A549 (cell line): ENCODE data around the gene RUNX1. TPM values are rescaled to one million over a fixed set of nuclear protein-coding genes. Genes with fewer than 3 reads are reported as not detected.

ENCODE experiments used
- ATAC-seq, 2 experiments: fragments of 200-7000 bp in 1 of 2; fragments of >200 bp in 1 of 2; cut with Nextera tagmentation in 1 of 2; cut with Tn5 transposase in 1 of 2; 3 replicates each; pipeline versions ENCODE4 v1.8.0 to v1.9.1; 2018 to 2020; ENCODE audit warnings: mild to moderate bottlenecking in 1 of 2, moderate library complexity in 1 of 2
- CTCF ChIA-PET: fragments of 300-600 bp; sonication (Branson Sonifier 250); formaldehyde crosslinking; extraction: SDS; loops from one replicate; lab custom pipeline; 2021; ENCODE audit warnings: antibody characterized with exemption, inconsistent platforms; lab: Yijun Ruan, JAX
- POLR2A ChIA-PET: fragments of 350-600 bp; formaldehyde crosslinking; extraction: SDS; loops from one replicate; lab custom pipeline; 2021; ENCODE audit warnings: antibody characterized with exemption, inconsistent platforms; lab: Yijun Ruan, JAX
- DNase-seq, 2 experiments: peaks; one replicate each; pipeline versions ENCODE4 v3.0.0 to v3.0.0-alpha.2; 2011 to 2016; ENCODE audit warnings: low read depth in 1 of 2, low spot score in 1 of 2
- FAIRE-seq: peaks from 2 replicates; lab custom pipeline; 2011; peaks lifted over from hg19 to GRCh38; lab: Jason Lieb, UNC
- H3K27ac ChIP-seq, 2 experiments: fragments of >200 bp; sonication (Bioruptor Twin); formaldehyde crosslinking; 3 replicates each; pipeline ENCODE4 v1.5.1; 2016 to 2017
- H3K4me1 ChIP-seq: fragments of >200 bp; sonication (Bioruptor Twin); formaldehyde crosslinking; 3 replicates; pipeline ENCODE4 v1.6.1; 2016
- H3K4me2 ChIP-seq: fragments of >200 bp; sonication (Bioruptor Twin); formaldehyde crosslinking; 3 replicates; pipeline ENCODE4 v1.6.1; 2016
- H3K4me3 ChIP-seq: fragments of >200 bp; sonication (Bioruptor Twin); formaldehyde crosslinking; 3 replicates; pipeline ENCODE4 v1.5.1; 2016
- H3K9me3 ChIP-seq: fragments of >200 bp; sonication (Bioruptor Twin); formaldehyde crosslinking; 3 replicates; pipeline ENCODE4 v1.6.1; 2016
- CEBPB ChIP-seq, 2 experiments: fragments of >200 bp in 1 of 2; sonication (Bioruptor Twin) in 1 of 2; formaldehyde crosslinking in 1 of 2; IDR thresholded peaks; 2 replicates each; pipeline ENCODE4 v1.6.1; 2012 to 2016
- EHMT2 ChIP-seq: fragments of 200-600 bp; sonication (generic); IDR thresholded peaks from 2 replicates; pipeline ENCODE4 v1.6.1; 2016; ENCODE audit warnings: antibody characterized with exemption, low read depth, mild to moderate bottlenecking, moderate library complexity
- ESRRA ChIP-seq: fragments of 150-350 bp; IDR thresholded peaks from 2 replicates; pipeline ENCODE4 v1.6.1; 2014; ENCODE audit warnings: mild to moderate bottlenecking, low read length, borderline replicate concordance
- FOSB ChIP-seq: fragments of 250-450 bp; sonication (Bioruptor Pico); IDR thresholded peaks from 2 replicates; pipeline ENCODE4 v1.5.0; 2020; ENCODE audit warnings: mild to moderate bottlenecking, moderate library complexity
- FOSL2 ChIP-seq, 2 experiments: fragments of 450-650 bp in 1 of 2; fragments of >200 bp in 1 of 2; sonication (Bioruptor Twin) in 1 of 2; formaldehyde crosslinking; IDR thresholded peaks; 2 replicates each; pipeline versions ENCODE4 v1.5.0 to v1.6.1; 2016 to 2020; ENCODE audit warnings: mild to moderate bottlenecking in 1 of 2, moderate library complexity in 1 of 2
- GATA3 ChIP-seq: IDR thresholded peaks from 2 replicates; pipeline ENCODE4 v1.6.1; 2012; ENCODE audit warnings: borderline replicate concordance
- HEYL ChIP-seq: fragments of 250-450 bp; sonication (Bioruptor Pico); IDR thresholded peaks from 2 replicates; pipeline ENCODE4 v1.8.0; 2021; ENCODE audit warnings: mild to moderate bottlenecking, moderate library complexity
- JUN ChIP-seq, 2 experiments: fragments of >200 bp; sonication (Bioruptor Twin); formaldehyde crosslinking; IDR thresholded peaks; 2 replicates in 1 of 2; 3 replicates in 1 of 2; pipeline ENCODE4 v1.6.1; 2016 to 2017
- JUNB ChIP-seq: fragments of >200 bp; sonication (Bioruptor Twin); formaldehyde crosslinking; IDR thresholded peaks from 2 replicates; pipeline ENCODE4 v1.6.1; 2016
- POLR2AphosphoS2 ChIP-seq: conservative IDR thresholded peaks from 2 replicates; pipeline ENCODE4 v1.6.1; 2012; ENCODE audit warnings: low read length, improper control_type of control experiment, inconsistent platforms
- RARB ChIP-seq: fragments of 250-450 bp; sonication (Bioruptor Pico); IDR thresholded peaks from 2 replicates; pipeline ENCODE4 v1.8.0; 2021; ENCODE audit warnings: mild to moderate bottlenecking, moderate library complexity
- ZNF302 ChIP-seq: fragments of 250-450 bp; sonication (Bioruptor Pico); IDR thresholded peaks from 2 replicates; pipeline ENCODE4 v1.9.0; 2021; ENCODE audit warnings: inconsistent platforms, mild to moderate bottlenecking, moderate library complexity
- WGBS: methylation state at CpG from one replicate; pipeline ENCODE4 v1.1.6; 2017; ENCODE audit errors: missing lambda C conversion rate; 5-methylcytosine and 5-hydroxymethylcytosine counted together
- polyA plus RNA-seq, 4 experiments: library from polyadenylated mRNA; depleted of rRNA in 3 of 4; stranded (reverse); fragments of >200 nt; fragmentation: RNase III in 1 of 4; extraction: RNeasy Plus Mini Kit Qiagen cat#74134 plus additional on column Dnase treatment in 1 of 4; gene quantifications; 2 replicates in 3 of 4; 3 replicates in 1 of 4; pipeline ENCODE4 v1.2.3, GENCODE V29; 2011 to 2017
- TF ChIP-seq, protein P1 (sequence below): fragments of 250-450 bp; sonication (Bioruptor Pico); IDR thresholded peaks from 2 replicates; pipeline ENCODE4 v1.5.0; 2020; ENCODE audit warnings: low read depth, mild to moderate bottlenecking, moderate library complexity
- TF ChIP-seq, protein P2 (sequence below): fragments of >200 bp; sonication (Bioruptor Twin); formaldehyde crosslinking; IDR thresholded peaks from 3 replicates; pipeline ENCODE4 v1.5.1; 2016
- TF ChIP-seq, protein P3 (sequence below): fragments of 450-650 bp; IDR thresholded peaks from 2 replicates; pipeline ENCODE4 v1.6.1; 2014; ENCODE audit warnings: antibody characterized with exemption
- TF ChIP-seq, protein P4 (sequence below): IDR thresholded peaks from 2 replicates; pipeline ENCODE4 v1.6.1; 2012

The RUNX1 gene
- polyA plus RNA-seq, 2 of the 4 experiments (the other 2 are of a cell fraction), result 5.5 TPM

DNA sequence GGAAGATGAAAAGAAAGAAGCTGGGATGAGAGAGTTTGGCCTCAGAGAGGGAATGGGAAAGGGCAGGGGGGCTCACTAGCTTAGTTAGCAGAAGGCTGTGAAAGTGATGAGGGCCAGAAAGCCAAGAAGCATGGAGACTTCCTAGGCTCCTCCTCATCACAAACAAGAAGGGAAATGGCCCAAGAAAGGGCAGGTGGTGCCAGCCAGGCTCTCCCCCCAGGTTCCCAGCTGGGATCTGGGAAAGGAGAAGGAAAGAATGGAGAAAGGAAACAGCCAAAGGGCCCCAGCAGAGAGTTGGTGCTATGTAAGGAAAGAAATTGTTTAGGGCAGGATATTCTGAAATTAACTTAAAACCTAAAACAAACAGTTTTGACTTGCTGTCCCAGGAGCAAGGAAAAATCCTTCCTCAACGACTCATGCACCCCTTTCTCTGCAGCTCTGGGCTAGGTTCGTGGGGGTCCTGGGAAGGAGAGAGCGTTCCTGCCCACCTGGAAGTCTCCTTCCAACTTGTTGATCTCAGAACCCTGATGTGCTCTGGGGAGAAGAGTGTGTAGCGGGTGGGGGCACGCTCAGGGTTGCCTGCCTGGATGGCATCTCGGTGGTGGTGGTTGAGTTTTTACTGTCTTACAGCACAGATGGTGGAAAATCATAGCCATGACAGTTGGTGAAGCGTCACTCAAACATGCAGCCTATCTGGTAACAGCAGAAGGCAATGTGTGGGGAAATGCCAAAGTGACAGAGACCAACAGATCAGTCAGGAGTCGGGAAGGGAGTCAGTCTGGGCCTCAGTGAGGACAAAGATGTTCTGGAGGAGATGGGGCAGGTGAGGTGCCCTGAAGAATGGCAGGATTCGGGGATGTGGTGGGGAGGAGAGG, 233.0 kb downstream of the RUNX1 start:
- CTCF ChIA-PET, result interaction anchor here (2.3 kb wide), 1 partner anchor 70 kb away, joined by 11 read pairs; no protein-coding TSS in a partner anchor

DNA sequence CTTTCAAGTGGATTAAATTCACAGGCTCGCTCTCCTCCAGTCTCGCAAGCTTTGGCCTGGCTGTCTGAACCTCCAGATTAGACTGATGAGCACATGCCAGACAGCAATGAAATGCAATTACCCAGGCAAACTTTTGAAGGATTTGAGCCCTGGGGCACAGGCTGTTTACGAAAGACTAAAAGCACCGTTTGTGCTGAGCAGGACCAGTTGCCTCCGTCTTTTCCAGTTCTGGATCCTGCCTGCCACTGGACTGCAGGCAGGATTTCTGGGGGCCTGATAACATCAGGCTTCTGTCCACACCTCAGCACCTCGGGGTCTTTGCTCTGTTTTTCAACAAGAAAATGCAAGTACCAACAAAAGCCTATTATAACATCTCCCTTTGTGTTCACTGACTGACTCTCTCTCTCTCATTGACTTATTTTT, 234.6 kb downstream of the RUNX1 start:
- CTCF ChIA-PET, result interaction anchor here (1.3 to 3.2 kb wide), 2 partner anchors 19 to 68 kb away, joined by 3 to 21 read pairs; no protein-coding TSS in a partner anchor
- H3K4me1 ChIP-seq, result peaks cover 60% of the 10 kb centered on the region
- TF ChIP-seq FOSB (CRISPR knock-in tag) (no peak), GATA3 (no peak), POLR2AphosphoS2 (no peak), ESRRA (no peak), EHMT2 (no peak), RARB (CRISPR knock-in tag) (no peak), ZNF302 (CRISPR knock-in tag) (no peak)
- TF ChIP-seq, protein P1, sequence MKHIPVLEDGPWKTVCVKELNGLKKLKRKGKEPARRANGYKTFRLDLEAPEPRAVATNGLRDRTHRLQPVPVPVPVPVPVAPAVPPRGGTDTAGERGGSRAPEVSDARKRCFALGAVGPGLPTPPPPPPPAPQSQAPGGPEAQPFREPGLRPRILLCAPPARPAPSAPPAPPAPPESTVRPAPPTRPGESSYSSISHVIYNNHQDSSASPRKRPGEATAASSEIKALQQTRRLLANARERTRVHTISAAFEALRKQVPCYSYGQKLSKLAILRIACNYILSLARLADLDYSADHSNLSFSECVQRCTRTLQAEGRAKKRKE (CRISPR knock-in tag), result no peak
- TF ChIP-seq, protein P2, sequence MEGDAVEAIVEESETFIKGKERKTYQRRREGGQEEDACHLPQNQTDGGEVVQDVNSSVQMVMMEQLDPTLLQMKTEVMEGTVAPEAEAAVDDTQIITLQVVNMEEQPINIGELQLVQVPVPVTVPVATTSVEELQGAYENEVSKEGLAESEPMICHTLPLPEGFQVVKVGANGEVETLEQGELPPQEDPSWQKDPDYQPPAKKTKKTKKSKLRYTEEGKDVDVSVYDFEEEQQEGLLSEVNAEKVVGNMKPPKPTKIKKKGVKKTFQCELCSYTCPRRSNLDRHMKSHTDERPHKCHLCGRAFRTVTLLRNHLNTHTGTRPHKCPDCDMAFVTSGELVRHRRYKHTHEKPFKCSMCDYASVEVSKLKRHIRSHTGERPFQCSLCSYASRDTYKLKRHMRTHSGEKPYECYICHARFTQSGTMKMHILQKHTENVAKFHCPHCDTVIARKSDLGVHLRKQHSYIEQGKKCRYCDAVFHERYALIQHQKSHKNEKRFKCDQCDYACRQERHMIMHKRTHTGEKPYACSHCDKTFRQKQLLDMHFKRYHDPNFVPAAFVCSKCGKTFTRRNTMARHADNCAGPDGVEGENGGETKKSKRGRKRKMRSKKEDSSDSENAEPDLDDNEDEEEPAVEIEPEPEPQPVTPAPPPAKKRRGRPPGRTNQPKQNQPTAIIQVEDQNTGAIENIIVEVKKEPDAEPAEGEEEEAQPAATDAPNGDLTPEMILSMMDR, result no peak
- TF ChIP-seq, protein P3, sequence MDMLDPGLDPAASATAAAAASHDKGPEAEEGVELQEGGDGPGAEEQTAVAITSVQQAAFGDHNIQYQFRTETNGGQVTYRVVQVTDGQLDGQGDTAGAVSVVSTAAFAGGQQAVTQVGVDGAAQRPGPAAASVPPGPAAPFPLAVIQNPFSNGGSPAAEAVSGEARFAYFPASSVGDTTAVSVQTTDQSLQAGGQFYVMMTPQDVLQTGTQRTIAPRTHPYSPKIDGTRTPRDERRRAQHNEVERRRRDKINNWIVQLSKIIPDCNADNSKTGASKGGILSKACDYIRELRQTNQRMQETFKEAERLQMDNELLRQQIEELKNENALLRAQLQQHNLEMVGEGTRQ, result no peak

More for the DNA sequence above, 233.0 kb downstream of the RUNX1 start:
- Histone ChIP-seq H3K4me1 (peaks cover 53% of the 10 kb centered on the region), H3K9me3 (no peaks in the 10 kb centered on the region), H3K27ac (peak overlapping the region; percentile 95 to 97), H3K4me3 (no peak overlapping the region), H3K4me2 (no peak overlapping the region)
- TF ChIP-seq CEBPB (IDR thresholded peaks at IDR 0.05) (no peak), RARB (CRISPR knock-in tag) (no peak)
- POLR2A ChIA-PET, result no interaction called here
- ATAC-seq (no peak), DNase-seq (no peak), FAIRE-seq (no peak)
- 92% methylated on average over 9 of the region's 9 CpGs for WGBS

DNA sequence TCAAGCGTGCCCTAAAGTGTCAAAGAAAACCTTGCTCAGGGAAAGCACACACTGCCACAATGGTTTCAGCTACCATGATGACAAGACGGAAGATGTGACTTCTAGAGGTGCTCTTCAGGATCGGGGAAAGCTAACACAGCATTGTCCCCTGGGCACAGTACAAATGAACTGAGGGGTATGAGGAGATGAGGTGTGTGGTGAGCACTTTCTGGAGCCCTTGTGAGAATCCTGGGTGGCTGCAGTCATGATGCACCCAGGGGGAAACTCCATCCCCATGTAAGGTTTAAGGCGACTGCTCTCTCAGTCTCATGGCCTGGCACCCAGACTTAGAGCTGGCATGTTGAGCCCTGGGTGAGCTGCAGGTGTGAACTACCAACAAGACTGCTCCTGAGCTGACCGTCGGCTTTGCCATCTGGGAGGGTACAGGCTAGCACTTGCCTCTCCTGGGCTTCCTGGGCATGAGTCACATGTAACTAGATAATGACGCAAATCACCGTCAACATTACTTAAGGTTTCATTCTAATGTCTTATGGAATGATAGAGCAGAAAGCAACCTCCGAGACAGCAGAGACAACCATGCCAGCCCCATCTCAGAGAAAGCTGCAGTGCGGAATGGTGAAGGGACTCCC, 235.7 kb downstream of the RUNX1 start:
- WGBS, result 83% methylated on average over 6 of the region's 10 CpGs
- CTCF ChIA-PET, result interaction anchor here (0.7 to 3.2 kb wide), 2 partner anchors 26 to 67 kb away, joined by 3 to 21 read pairs; no protein-coding TSS in a partner anchor
- Histone ChIP-seq H3K27ac (peak overlapping the region; percentile 95 to 97), H3K4me2 (peak overlapping the region; percentile 73), H3K4me1 (peaks cover 71% of the 10 kb centered on the region), H3K9me3 (no peaks in the 10 kb centered on the region), H3K4me3 (no peak overlapping the region)
- peak; percentile 57 to 63; a peak in 4 of 6 replicates for ATAC-seq
- DNase-seq, result peak in 1 of 2 experiments; percentile 60
- TF ChIP-seq FOSL2 (IDR thresholded peaks at IDR 0.05) (no peak), FOSL2 (CRISPR knock-in tag; IDR thresholded peaks at IDR 0.05) (peak; percentile 56), JUNB (0 out of 2 replicates have a peak, but pooled peaks have one; percentile 11), HEYL (no peak), ZNF302 (CRISPR knock-in tag) (no peak), CEBPB (IDR thresholded peaks at IDR 0.05) (peak in 1 of 2 experiments; percentile 54; a peak in 1 of 4 replicates), JUN (IDR thresholded peaks at IDR 0.05) (peak in 1 of 2 experiments; percentile 32; a peak in 2 of 5 replicates), FOSB (CRISPR knock-in tag) (no peak), RARB (CRISPR knock-in tag) (no peak)
- TF ChIP-seq, protein P1 (CRISPR knock-in tag), result peak; percentile 57; the same call in 1 of the 2 replicates
- TF ChIP-seq, protein P4, sequence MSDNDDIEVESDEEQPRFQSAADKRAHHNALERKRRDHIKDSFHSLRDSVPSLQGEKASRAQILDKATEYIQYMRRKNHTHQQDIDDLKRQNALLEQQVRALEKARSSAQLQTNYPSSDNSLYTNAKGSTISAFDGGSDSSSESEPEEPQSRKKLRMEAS, result 0 out of 2 replicates have a peak, but pooled peaks have one; percentile 13
- TF ChIP-seq, all 56 proteins: peak for 6
- no peak for FAIRE-seq
- POLR2A ChIA-PET, result interaction anchor here (0.6 to 2.4 kb wide), 6 partner anchors 23 to 75 kb away, joined by 3 to 15 read pairs (median 7); no protein-coding TSS in a partner anchor

More for the DNA sequence above, 234.6 kb downstream of the RUNX1 start:
- POLR2A ChIA-PET, result interaction anchor here (1.1 kb wide), 1 partner anchor 74 kb away, joined by 6 read pairs; no protein-coding TSS in a partner anchor
- DNase-seq (no peak), FAIRE-seq (no peak), ATAC-seq (no peak)
- H3K4me2 ChIP-seq, result no peak overlapping the region
- H3K4me3 ChIP-seq, result no peak overlapping the region
- 78% methylated on average over 4 of the region's 6 CpGs for WGBS
- H3K9me3 ChIP-seq, result no peaks in the 10 kb centered on the region
- peak overlapping the region; percentile 95 to 97 for H3K27ac ChIP-seq
